Measurements from ENCODE around the gene TRNT1.

TRNT1 gene

GRCh38 chr3:3178498-3179328 is 52.0 kb downstream of the TRNT1 start:
- Histone ChIP-seq H3K9ac (ENCODE audit: low read depth, low read length) (peak overlapping the region; percentile 82), H3K4me1 (ENCODE audit: insufficient read depth, low read length) (0 out of 2 replicates have a peak, but pooled peaks cover 4% of the 10 kb centered on the region), H3K36me3 (ENCODE audit: insufficient read depth, low read length) (peaks cover 8% of the 10 kb centered on the region)

GRCh38 chr3:3179407-3180094 is 52.8 kb downstream of the TRNT1 start, which contains the start of gene CRBN:
Gene CRBN (minus strand): TSS chr3:3179691. CDS start chr3:3179687, 4 bp downstream.
- Histone ChIP-seq H3K4me1 (ENCODE audit: insufficient read depth, low read length) (0 out of 2 replicates have a peak, but pooled peaks cover 4% of the 10 kb centered on the region), H3K9me3 (ENCODE audit: control insufficient read depth, insufficient read depth, low read length) (no peaks in the 10 kb centered on the region), H3K9ac (ENCODE audit: low read depth, low read length) (peak within 1 kb of the TSS; percentile 82), H3K36me3 (ENCODE audit: insufficient read depth, low read length) (no peaks in the 10 kb centered on the region)

More at GRCh38 chr3:3178498-3179328, 52.0 kb downstream of the TRNT1 start:
- H3K9me3 ChIP-seq (ENCODE audit: control insufficient read depth, insufficient read depth, low read length): no peaks in the 10 kb centered on the region

GRCh38 chr3:3180456-3180855 is 53.7 kb downstream of the TRNT1 start:
- H3K9ac ChIP-seq (ENCODE audit: low read depth, low read length): no peak overlapping the region
- H3K4me1 ChIP-seq (ENCODE audit: insufficient read depth, low read length): 0 out of 2 replicates have a peak, but pooled peaks cover 4% of the 10 kb centered on the region
- no peaks in the 10 kb centered on the region for H3K9me3 ChIP-seq (ENCODE audit: control insufficient read depth, insufficient read depth, low read length)
- no peaks in the 10 kb centered on the region for H3K36me3 ChIP-seq (ENCODE audit: insufficient read depth, low read length)

GRCh38 chr3:3184876-3185275 is 58.1 kb downstream of the TRNT1 start:
- Histone ChIP-seq H3K9me3 (ENCODE audit: control insufficient read depth, insufficient read depth, low read length) (no peaks in the 10 kb centered on the region; the same call in 1 of the 2 replicates), H3K9ac (ENCODE audit: low read depth, low read length) (no peak overlapping the region), H3K36me3 (ENCODE audit: insufficient read depth, low read length) (no peaks in the 10 kb centered on the region), H3K4me1 (ENCODE audit: insufficient read depth, low read length) (no peaks in the 10 kb centered on the region)

- Histone ChIP-seq H3K36me3 (ENCODE audit: insufficient read depth, low read length) (no peaks in the 10 kb centered on the region), H3K9me3 (ENCODE audit: control insufficient read depth, insufficient read depth, low read length) (no peaks in the 10 kb centered on the region; the same call in 1 of the 2 replicates), H3K4me1 (ENCODE audit: insufficient read depth, low read length) (no peaks in the 10 kb centered on the region), H3K9ac (ENCODE audit: low read depth, low read length) (no peak overlapping the region)
These were observed 62.5 kb downstream of the TRNT1 start for GRCh38 chr3:3189102-3189727.

GRCh38 chr3:3189961-3190360 is 63.2 kb downstream of the TRNT1 start:
- Histone ChIP-seq H3K9ac (ENCODE audit: low read depth, low read length) (no peak overlapping the region), H3K9me3 (ENCODE audit: control insufficient read depth, insufficient read depth, low read length) (no peaks in the 10 kb centered on the region; the same call in 1 of the 2 replicates), H3K36me3 (ENCODE audit: insufficient read depth, low read length) (no peaks in the 10 kb centered on the region), H3K4me1 (ENCODE audit: insufficient read depth, low read length) (no peaks in the 10 kb centered on the region)

- no peaks in the 10 kb centered on the region for H3K36me3 ChIP-seq (ENCODE audit: insufficient read depth, low read length)
- no peaks in the 10 kb centered on the region for H3K9me3 ChIP-seq (ENCODE audit: control insufficient read depth, insufficient read depth, low read length)
- H3K9ac ChIP-seq (ENCODE audit: low read depth, low read length): no peak overlapping the region
- H3K4me1 ChIP-seq (ENCODE audit: insufficient read depth, low read length): no peaks in the 10 kb centered on the region
These were observed 65.0 kb downstream of the TRNT1 start for GRCh38 chr3:3191675-3192285.

- no peaks in the 10 kb centered on the region for H3K4me1 ChIP-seq (ENCODE audit: insufficient read depth, low read length)
- no peaks in the 10 kb centered on the region for H3K36me3 ChIP-seq (ENCODE audit: insufficient read depth, low read length)
- H3K9ac ChIP-seq (ENCODE audit: low read depth, low read length): no peak overlapping the region
- H3K9me3 ChIP-seq (ENCODE audit: control insufficient read depth, insufficient read depth, low read length): no peaks in the 10 kb centered on the region
These were observed 65.5 kb downstream of the TRNT1 start for GRCh38 chr3:3192286-3192675.

- Histone ChIP-seq H3K4me1 (ENCODE audit: insufficient read depth, low read length) (no peaks in the 10 kb centered on the region), H3K36me3 (ENCODE audit: insufficient read depth, low read length) (no peaks in the 10 kb centered on the region), H3K9me3 (ENCODE audit: control insufficient read depth, insufficient read depth, low read length) (no peaks in the 10 kb centered on the region), H3K9ac (ENCODE audit: low read depth, low read length) (no peak overlapping the region)
These were observed 68.1 kb downstream of the TRNT1 start for GRCh38 chr3:3194861-3195260.

GRCh38 chr3:3196148-3196861 is 69.6 kb downstream of the TRNT1 start:
- Histone ChIP-seq H3K9ac (ENCODE audit: low read depth, low read length) (no peak overlapping the region), H3K4me1 (ENCODE audit: insufficient read depth, low read length) (no peaks in the 10 kb centered on the region), H3K9me3 (ENCODE audit: control insufficient read depth, insufficient read depth, low read length) (no peaks in the 10 kb centered on the region), H3K36me3 (ENCODE audit: insufficient read depth, low read length) (no peaks in the 10 kb centered on the region)

All from ES-I3 (cell line).